22Rv1 (cell line): ENCODE data around the gene UTP11.

Source experiments
- CTCF ChIP-seq: fragments of 450-650 bp; IDR thresholded peaks from 2 replicates; pipeline ENCODE4 v1.5.1; 2017; ENCODE audit warnings: mild to moderate bottlenecking
- ZFX ChIP-seq: fragments of 450-650 bp; IDR thresholded peaks from 2 replicates; pipeline ENCODE4 v1.6.1; 2017; ENCODE audit warnings: antibody characterized with exemption, borderline replicate concordance

GRCh38 chr1:38031513-38031866 is 19.0 kb downstream of the UTP11 start:
- TF ChIP-seq ZFX: no peak
- TF ChIP-seq CTCF: no peak
